Uterine smooth muscle cell (primary cell): ENCODE measurements around the gene CHP2. TPM values are rescaled to one million over a fixed set of nuclear protein-coding genes. Genes with fewer than 3 reads are reported as not detected.

Experiments
- total RNA-seq: library from RNA; depleted of rRNA; stranded (reverse); fragments of >200 nt; gene quantifications from 2 replicates; pipeline ENCODE4 v1.2.3, GENCODE V29; 2014

The CHP2 gene
- not detected in 2 replicates for total RNA-seq

DNA sequence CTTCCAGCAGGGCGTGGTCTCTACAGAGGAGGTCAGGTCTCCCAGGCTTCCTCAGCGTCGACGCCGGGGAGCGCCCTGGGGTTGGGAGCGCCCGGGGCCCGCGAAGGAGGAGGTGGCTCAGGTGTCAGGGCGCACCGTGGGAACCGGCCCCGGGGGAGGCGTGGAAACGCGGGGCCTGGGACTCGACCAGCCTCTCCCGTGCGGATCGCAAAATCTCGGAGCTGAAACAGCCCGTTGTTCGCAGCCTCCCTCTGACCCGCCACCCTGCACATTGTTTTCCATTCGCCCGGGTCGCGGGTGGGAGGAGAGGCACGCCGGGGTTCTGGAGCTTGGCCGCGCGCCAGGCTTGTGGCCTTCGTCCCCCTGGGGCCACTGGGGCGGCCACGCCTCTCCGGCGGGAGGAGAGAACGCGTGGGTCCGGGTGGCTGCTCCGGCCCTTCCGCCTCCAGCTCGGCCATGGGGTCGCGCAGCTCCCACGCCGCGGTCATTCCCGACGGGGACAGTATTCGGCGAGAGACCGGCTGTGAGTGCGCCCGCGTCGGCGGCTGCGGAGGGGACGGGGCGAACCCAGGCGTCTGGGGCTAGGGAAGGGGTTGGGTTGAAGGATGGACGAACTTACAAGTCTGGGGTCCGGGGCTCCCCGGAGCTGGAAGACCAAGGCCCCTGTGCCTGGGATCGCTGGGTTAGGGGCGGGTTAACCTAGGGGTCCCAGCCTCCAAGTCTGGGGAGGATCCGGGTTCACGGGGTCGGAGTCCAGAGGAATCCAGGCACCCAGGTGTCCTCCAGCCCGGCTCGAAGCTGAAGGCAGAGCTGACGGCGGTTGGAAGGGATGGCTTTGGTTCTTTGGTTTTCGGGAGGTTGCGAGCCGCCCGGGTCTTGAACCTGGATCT, at the start of gene CHP2:
Gene CHP2 (plus strand): TSS at position 433 of the 890 bp plus-strand sequence. CDS start 24 bp downstream, at position 457.

GRCh38 chr16:23712976-23713375, 41.9 kb upstream of the CHP2 start, which contains the start of gene ERN2:
TSS of gene ERN2 (minus strand) at chr16:23713222. CDS start at chr16:23713187, 35 bp downstream.

Other genes starting within 250 kb of the CHP2 start
- 31.0 and 40.7 TPM in 2 replicates for gene GGA2, start 244.5 kb upstream of the CHP2 start, total RNA-seq
- 52.2 and 55.1 TPM in 2 replicates for gene EARS2, start 197.7 kb upstream of the CHP2 start, total RNA-seq
- 107 and 141 TPM in 2 replicates for gene UBFD1, start 197.3 kb upstream of the CHP2 start, total RNA-seq
- gene NDUFAB1, start 158.7 kb upstream of the CHP2 start, total RNA-seq = 83.5 and 96.4 TPM in 2 replicates
- 8.7 and 15.5 TPM in 2 replicates for gene PALB2, start 113.7 kb upstream of the CHP2 start, total RNA-seq
- 49.9 and 84.7 TPM in 2 replicates for gene DCTN5, start 113.6 kb upstream of the CHP2 start, total RNA-seq
- gene PLK1, start 76.1 kb upstream of the CHP2 start, total RNA-seq = 16.6 and 49.4 TPM in 2 replicates
- 0.12 and 0.77 TPM in 2 replicates for gene ERN2, start 41.8 kb upstream of the CHP2 start, total RNA-seq
- 1.00 and 2.4 TPM in 2 replicates for gene PRKCB, start 81.0 kb downstream of the CHP2 start, total RNA-seq